HEK293T (cell line): Measurements from ENCODE around the gene CNGB1.

Experiments used
- ARNT ChIP-seq: fragments of 450-650 bp; IDR thresholded peaks from 2 replicates; pipeline ENCODE4 v1.6.1; 2017; ENCODE audit warnings: mild to moderate bottlenecking
- BHLHE40 ChIP-seq: fragments of 450-650 bp; IDR thresholded peaks from 2 replicates; pipeline ENCODE4 v1.6.1; 2016; ENCODE audit warnings: mild to moderate bottlenecking, moderate library complexity, borderline replicate concordance
- CTBP1 ChIP-seq: fragments of 450-650 bp; IDR thresholded peaks from 2 replicates; pipeline ENCODE4 v1.6.1; 2016; ENCODE audit warnings: borderline replicate concordance
- FOXA1 ChIP-seq: fragments of 450-650 bp; IDR thresholded peaks from 2 replicates; pipeline ENCODE4 v1.6.1; 2016; ENCODE audit warnings: mild to moderate bottlenecking
- FOXK2 ChIP-seq: fragments of 450-650 bp; IDR thresholded peaks from 2 replicates; pipeline ENCODE4 v1.6.1; 2016; ENCODE audit warnings: mild to moderate bottlenecking
- FOXM1 ChIP-seq: fragments of 450-650 bp; IDR thresholded peaks from 2 replicates; pipeline ENCODE4 v1.6.1; 2017; ENCODE audit warnings: mild to moderate bottlenecking, borderline replicate concordance
- HDGF ChIP-seq: fragments of 450-650 bp; IDR thresholded peaks from 2 replicates; pipeline ENCODE4 v1.6.1; 2017; ENCODE audit warnings: antibody characterized with exemption, borderline replicate concordance
- LEF1 ChIP-seq: fragments of 450-650 bp; IDR thresholded peaks from 2 replicates; pipeline ENCODE4 v1.6.1; 2017; ENCODE audit warnings: mild to moderate bottlenecking, borderline replicate concordance
- NFRKB ChIP-seq: fragments of 450-650 bp; IDR thresholded peaks from 2 replicates; pipeline ENCODE4 v1.6.1; 2016; ENCODE audit warnings: mild to moderate bottlenecking, moderate library complexity
- PKNOX1 ChIP-seq: fragments of 450-650 bp; IDR thresholded peaks from 2 replicates; pipeline ENCODE4 v1.6.1; 2016
- SP1 ChIP-seq: fragments of 450-650 bp; IDR thresholded peaks from 2 replicates; pipeline ENCODE4 v1.6.1; 2017
- SUZ12 ChIP-seq: fragments of 450-650 bp; IDR thresholded peaks from 2 replicates; pipeline ENCODE4 v1.6.1; 2016; ENCODE audit warnings: mild to moderate bottlenecking
- TARDBP ChIP-seq: fragments of 450-650 bp; IDR thresholded peaks from 2 replicates; pipeline ENCODE4 v1.6.1; 2016
- ZNF384 ChIP-seq: fragments of 450-650 bp; IDR thresholded peaks from 2 replicates; pipeline ENCODE4 v1.6.1; 2016

GRCh38 chr16:58012481-58012880, 41.6 kb upstream of the CNGB1 start:
- no peak for TF ChIP-seq NFRKB
- no peak for TF ChIP-seq BHLHE40
- TF ChIP-seq FOXA1: no peak
- TF ChIP-seq SP1: no peak
- TF ChIP-seq TARDBP: no peak
- TF ChIP-seq FOXM1: no peak
- no peak for TF ChIP-seq HDGF
- no peak for TF ChIP-seq ARNT
- no peak for TF ChIP-seq ZNF384
- TF ChIP-seq FOXK2: no peak
- TF ChIP-seq LEF1: no peak
- TF ChIP-seq CTBP1: no peak
- TF ChIP-seq SUZ12: no peak
- no peak for TF ChIP-seq PKNOX1
